SK-N-DZ (cell line): ENCODE measurements around the gene EYA4.
"Not testable (repeated sequence)": the region's sequence is repeated elsewhere in the genome, so short reads cannot be mapped to it uniquely, and the experiment has no call there.

Experiments
- DNase-seq: peaks from one replicate; pipeline ENCODE4 v3.0.0-alpha.2; 2015; ENCODE audit warnings: low spot score

Gene EYA4

DNA sequence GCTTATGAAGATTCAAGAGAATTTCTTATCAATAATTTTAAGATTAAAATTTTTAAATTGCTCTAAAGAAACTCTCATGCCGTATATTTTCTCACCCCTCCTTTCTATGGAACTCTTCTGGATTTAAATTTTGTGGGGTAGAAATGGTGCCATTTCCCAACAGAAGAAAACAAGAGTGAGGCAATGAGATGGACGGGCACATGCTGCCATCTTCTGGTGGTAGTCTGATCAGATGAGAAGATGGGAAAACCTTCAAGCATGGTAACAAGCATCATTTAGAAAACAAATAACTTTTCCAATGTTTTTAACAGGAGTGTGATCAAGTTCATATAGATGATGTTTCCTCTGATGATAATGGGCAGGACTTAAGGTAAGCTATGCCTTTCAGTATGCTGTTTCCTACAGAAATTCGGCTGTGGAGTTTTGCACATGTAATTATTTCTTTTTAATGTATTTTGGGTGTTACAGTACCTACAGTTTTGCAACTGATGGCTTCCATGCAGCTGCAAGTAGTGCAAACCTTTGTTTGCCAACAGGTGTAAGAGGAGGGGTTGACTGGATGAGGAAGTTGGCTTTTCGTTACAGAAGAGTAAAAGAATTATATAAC, 271.4 kb downstream of the EYA4 start:
- DNase-seq: peak; percentile 49

DNA sequence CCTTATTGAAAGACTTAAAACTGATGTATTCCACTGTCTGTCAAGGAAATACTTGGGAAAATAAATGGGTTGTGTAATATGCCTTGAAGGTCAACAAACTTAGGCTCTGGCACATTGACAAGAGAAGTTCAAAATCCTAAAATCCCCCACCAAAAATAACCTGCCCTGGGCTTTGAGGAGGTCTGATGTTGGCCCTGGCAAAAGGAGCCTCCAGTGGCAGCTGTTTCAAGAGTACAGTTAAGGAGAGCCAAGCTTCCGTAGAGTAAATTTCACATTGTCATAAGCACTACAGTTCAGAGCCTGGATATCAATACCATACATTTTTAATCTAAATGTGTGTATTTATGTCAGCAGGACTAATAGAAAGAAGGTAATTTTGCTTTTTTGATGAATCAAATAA, 282.7 kb downstream of the EYA4 start:
- DNase-seq: no peak

DNA sequence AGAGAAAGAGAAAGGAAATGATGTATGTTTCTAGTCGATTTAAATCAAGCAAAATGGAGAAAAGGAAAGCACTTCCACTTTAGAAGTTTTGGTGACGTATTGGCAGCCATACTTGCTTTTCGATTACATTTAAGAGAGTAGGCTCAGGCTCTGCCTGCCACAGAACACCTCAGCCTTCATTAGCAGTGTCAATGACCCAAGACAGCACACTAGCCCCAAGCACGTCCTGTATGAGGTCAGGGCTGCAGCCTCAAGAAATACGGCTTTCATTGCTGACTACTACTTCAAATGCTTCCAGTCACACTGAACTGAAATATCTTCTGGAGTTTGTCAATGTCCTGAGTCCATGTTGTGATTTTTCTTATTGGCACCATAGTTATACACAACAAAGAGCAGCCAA, 285.3 kb downstream of the EYA4 start:
- DNase-seq: no peak

DNA sequence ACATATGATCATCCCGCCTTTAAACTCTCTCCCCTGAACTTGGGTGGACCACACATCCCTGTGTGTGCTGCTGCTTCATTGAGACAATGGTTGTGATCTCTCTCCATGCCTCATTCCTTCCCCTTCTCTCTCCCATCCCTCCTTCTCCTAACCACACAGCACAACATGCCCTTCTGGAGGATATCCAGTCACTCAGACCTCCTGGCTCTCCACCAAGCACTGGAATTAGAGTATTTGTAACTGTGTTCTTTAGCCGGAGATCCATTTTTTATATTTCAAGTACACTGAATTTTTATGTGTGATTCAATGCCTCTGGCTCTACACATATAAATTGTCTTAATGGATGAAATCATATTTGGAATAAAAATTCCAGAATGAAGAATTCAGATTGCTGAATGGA, 287.4 kb downstream of the EYA4 start:
- DNase-seq: no peak

DNA sequence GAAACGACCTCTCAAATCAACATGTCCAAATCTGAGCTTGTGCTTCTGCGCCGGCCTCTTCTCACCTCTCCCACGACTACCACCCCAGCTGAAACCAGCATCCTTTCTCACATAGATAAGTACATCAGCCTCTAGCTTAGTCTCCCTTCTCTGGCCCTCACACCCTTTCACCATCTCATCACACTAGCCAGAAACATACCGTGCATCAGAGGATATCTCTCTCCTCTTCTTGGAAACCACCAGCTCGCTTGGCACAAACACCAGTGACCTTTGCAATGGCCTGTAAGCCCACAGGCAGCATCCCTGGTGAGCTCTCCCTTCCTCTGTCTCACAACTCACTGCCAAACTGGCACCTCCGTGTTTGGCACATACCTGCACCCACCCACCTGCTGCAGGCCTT, 291.8 kb downstream of the EYA4 start:
- DNase-seq: no peak

DNA sequence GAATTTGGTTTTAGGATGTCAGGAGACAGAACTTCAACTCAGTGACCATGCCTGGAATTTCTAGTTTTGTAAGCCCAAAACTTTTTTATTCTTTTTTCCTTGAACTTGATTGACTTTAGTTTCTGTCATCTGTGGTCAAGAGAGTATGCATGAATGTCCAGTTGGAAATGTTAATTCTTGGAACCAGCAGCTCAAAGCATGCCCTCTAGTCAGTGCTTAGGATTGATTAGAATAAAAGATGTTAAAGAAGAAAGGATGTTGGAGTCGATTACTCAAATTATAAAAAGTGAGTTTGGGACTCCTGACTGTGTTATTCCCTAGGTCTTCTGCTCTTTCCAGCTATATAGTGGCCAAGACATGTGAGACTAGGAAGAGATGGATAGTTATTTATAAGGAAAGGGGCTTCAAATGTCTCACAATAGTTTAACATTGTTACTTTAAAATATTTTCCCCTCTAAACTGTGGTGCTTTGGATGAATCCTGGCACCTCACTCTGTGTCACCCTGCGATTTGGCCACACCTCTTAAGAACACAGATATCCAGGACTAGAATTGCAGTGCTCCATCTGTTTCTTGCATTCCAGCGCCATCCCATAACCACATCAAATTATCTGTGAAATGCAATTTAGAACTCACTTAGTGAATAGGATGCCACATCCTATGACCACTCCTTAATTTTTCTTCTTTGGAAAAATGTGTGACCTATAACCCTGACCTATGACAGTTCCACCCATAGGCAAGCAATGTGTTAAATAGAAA, 298.5 kb downstream of the EYA4 start:
- DNase-seq: no peak

DNA sequence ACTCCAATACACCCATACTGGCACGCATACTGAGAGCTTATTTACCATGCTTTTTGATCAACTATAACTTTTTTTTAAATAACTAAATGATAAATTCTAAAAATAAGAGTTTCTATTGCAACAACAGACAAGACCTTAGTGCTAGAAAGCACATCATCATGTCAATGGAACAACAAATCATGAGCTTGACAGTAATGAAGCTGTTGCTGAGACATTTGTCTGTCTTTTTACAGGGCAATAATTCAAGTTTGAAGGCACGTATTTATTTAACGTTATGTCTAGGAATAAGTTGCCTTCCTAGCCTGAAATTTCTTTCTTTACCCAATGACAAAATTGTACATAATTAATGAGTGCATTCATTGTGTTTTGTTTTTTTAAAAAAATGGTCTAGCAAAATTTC, 299.2 kb downstream of the EYA4 start:
- no peak for DNase-seq

DNA sequence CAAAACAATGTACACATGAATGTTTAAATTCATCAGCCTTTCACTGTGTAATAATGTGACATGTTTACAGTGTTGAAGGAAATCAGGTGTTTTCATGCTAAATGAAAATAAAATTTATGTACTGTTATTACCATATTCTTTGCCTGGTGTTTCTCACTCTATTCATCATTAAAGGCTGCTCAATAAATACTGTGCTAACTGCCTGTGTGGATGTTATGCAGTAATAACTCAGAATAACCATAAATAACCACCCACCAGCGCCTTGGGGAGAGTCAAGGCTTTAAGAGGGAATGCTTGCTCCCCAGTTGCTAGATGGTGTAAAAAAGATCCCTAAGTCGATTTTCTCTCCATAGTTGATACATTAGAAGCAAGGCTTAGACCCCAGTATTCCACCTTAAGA, 299.9 kb downstream of the EYA4 start:
- DNase-seq: no peak

DNA sequence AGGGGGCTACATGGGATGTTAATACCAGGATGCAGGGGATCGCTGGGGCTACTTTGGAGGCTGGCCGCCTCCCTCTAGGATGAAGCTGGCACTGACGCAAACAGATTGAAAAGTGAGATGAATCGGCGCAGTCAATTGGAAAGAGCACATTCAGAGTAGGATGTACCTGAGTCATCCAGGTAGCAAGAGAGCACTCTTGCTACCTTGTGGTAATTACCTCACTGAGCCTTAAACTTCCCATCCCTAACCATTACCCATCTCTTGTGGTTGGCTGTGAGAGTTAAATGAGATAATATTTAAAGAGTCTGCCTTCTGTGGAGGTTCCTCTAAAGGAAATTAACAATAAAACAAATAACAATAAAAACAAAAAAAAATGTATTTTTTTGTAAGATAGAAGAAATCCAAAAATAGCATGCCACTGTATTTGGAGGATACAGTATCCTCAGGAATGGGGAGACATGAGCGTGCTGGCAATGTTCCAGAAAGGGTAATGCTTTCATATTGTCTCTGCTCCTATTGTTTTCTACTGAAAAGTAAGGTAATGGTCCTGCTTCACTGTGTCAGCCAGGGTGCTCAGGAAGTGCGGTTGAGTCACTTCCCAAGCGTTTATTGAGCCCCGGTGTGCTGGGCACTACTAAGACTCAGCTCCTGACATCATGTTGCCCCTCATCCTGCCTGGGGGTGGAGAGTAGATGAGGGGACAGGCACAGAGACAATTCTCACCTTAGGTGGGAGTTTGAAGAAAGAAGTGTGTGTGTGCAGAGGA, 301.1 kb downstream of the EYA4 start:
- DNase-seq: no peak

DNA sequence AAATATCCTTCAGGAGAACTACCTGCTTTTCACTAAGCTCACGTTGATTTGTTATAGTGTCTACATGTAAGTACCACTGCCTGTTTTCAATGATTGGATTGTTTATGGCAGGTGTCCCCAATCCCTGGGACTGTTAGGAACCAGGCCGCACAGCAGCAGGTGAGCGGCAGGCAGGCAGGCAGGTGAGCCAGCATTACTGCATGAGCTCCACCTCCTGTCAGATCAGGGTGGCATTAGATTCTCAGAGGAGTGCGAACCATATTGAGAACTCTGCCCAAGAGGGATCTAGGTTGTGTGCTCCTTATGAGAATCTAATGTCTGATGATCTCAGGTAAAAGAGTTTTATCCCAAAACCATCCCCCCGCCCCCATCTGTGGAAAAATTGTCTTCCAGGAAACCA, 303.3 kb downstream of the EYA4 start:
- DNase-seq: no peak

DNA sequence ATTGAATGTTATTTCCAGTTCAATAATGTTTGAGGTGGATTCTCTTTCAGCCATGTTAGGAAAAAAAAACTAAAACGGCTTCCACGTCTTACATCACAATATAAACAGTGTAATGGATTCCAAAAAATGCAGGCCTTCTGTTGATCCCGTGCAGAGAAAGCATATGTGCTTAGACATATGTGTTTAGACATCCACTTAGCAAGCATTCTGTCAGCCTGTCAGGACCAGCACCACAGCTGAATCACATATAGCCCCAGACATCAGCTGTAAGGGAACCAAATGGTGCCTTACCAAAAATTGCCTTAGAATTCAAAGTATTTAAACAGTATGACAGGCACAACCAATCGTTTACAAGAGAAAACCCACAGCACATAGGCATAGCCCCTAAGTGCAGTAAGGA, 304.9 kb downstream of the EYA4 start:
- DNase-seq: no peak

DNA sequence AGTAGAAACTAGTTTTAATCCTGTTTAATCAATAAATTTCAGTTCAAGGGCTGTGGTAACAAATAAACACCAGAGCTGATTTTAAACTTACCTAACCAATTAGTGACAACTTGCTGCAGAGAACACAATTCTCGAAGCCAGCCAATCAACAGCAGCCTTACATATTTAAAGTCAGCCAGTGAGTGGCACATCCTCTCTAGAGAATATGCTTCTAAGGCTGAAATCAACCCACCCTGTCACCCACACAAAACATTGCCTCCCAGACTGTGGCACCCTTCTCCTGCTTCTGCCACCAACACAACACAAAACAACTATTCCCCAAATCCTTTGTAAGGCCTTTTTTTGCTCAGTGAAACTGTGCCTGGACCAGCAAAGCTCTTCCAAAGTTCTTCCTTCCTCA, 306.0 kb downstream of the EYA4 start:
- no peak for DNase-seq

DNA sequence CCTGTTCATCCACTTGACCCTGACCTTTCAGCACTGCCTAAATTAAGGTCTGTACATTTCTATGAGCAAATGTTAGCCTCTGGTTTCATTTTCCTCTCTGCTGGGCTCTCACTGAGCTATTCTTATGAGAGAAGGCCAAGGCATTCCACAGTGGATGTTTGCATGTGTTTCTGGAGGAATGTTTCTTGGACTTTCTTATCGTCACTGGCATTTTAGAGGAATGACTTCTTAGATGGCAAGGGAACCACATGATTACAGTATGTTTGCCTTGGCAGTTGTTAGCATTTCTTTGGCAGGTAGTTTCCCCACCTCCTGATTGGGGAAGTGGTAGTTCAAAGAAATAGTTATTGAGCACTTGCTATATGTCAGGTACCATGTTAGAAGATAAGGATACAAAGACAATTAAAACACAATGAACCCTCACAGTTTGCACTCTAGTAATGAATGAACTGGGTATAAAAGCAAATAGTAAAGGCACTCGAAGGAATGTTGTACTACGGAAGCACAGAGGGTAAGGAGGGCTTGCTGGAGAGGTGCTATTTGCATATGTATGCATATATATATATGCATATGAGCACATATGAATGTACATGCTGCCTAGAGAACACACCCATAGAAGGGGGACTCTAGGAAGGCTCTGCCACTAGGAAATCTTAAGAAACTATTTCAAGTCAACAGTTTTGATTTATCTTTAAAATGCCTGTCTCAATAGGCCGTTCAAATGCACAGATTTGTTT, 307.4 kb downstream of the EYA4 start:
- no peak for DNase-seq

DNA sequence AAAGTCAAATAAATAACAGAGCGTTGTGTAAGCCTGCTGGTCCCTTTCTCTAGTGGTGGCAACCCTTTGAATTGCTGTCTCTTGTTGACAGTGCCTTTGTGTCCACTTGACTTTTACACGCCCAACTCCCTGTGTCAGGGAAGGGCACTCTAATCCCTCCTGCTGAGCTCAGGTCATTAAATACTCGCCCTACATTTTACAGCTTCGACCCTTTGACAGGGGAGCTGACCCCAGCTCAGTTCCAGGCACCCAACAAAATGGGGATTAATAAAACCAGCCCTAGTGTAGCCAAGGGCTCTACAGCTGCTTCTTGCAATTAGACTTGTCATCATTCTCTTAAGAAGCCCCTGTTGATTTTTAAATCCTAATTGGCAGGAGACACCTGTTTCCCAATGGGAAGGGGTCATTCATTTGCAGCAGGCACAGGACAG, 308.2 kb downstream of the EYA4 start:
- DNase-seq: no peak

DNA sequence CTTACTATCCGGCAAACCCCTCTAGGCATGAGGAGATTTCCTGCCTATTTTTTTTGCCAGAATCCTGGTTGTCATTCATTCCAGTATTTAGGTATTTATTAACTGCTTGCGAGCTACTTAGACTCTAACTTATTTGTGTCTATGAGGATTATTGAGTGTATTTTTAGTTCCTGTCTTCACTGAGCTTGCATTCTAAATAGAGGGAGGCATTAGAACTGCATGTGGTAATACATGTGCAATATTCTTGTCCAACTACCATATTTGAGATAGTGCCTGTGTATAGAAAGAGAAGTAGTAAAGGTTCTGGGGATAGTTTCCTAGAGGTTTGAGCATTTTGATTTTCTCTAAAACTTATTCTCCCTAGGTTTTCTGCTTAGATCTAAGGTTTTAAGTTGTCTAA, 308.9 kb downstream of the EYA4 start:
- DNase-seq: no peak

DNA sequence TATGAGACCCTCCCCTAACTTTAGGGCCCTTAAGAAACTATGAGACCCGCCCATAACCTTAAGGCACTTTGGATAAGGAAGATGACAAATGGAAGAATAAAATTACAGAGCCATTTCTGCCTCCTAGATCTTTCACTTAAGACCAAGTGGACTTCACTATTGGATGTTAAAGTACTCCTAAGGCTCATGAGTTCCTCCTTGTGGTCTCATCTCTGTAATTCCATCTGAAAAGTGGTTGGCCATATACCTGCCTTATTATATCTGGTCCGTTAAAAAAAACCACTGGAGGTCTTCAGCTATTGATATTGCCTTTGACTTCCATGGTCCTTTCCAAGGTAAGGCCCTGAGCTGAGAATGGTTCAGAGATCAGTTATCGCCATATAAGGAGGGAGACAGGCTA, 310.3 kb downstream of the EYA4 start:
- DNase-seq: peak; percentile 21

DNA sequence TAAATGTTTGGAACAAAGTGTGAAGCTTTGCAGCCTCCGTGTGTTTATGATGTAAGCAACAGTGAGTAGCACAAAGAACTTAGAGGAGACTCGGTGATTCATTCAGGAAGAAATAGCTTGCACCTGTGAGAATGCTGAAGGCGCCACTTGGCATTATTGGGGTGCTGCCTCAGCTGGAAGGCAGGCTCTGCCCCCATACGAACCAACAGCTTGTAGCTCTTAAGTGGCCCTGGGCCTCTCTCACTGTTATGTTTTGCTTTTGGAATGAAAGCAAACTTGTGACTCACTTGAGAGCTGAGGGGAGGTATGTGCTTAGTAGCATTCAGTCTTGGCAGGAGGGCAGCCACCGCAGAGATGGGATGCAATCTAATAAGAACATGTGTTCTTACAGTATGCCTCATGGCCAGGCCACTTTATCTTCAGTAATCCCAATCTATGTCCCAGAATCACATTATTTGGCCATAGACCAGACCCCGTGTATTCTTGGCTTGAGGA, 310.7 kb downstream of the EYA4 start:
- peak; percentile 86 for DNase-seq

DNA sequence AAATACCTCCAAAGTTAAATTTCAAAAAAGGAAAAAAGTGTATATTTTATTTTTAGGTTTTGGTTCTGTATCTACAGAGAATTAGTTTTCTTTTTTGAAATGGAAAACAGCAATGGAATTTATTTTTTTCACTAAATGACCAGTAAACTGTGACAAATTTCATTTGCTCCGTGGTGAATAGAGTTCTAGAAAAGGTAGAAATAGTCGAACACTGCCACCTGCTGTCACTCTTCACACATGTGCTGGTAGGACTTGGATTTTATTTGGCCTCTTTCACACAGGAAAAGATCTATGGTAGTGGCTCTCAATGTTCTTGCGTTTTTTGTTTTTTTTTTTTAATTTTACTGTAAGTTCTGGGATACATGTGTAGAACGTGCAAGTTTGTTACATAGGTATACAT, 312.5 kb downstream of the EYA4 start:
- peak; percentile 78 for DNase-seq

DNA sequence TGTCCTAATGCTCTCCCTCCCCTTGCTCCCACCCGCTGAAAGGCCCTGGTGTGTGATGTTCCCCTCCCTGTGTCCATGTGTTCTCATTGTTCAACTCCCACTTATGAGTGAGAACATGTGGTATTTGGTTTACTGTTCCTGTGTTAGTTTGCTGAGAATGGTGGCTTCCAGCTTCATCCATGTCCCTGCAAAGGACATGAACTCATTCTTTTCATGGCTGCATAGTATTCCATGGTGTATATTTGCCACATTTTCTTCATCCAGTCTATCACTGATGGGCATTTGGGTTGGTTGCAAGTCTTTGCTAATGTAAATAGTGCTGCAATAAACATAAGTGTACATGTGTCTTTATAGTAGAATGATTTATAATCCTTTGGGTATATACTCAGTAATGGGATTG, 313.0 kb downstream of the EYA4 start:
- not testable (repeated sequence) for DNase-seq

DNA sequence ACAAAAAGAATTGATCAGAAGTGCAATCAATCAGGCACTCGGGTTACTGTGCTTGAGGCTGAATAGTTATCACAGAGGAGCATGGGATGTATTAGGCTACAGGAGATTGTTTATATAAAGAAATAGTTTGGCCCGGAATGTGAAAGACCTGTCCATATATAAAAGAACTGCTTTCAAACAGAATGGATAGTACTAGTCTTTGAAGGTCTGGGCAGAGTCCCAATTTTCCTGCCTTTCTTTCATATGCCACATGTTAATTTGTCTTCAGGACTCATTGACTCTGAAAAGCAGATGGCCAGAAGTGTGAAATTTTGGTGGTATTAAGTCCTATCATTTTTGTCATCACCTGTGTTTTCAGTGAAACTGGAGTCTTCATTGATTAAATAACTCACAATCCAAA, 314.5 kb downstream of the EYA4 start:
- DNase-seq: no peak

DNA sequence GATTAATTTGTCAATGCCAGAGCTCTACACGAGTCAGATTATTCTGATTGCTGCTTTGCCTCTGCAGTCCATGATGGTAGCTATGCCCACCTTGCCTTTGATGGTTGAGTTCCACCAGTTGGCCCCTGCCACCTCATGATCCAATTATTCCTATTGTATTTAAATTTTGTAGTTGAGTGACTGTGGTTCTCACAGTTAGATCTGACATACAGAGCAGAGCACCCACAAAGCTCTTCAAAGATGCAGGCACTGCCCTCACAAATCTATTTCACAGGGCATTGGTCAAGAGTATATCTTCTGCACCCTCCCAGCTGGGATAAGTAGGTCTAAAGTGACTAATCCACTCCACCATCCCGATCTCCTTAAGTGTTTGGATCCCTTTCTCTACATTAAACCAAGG, 318.8 kb downstream of the EYA4 start:
- DNase-seq: no peak

DNA sequence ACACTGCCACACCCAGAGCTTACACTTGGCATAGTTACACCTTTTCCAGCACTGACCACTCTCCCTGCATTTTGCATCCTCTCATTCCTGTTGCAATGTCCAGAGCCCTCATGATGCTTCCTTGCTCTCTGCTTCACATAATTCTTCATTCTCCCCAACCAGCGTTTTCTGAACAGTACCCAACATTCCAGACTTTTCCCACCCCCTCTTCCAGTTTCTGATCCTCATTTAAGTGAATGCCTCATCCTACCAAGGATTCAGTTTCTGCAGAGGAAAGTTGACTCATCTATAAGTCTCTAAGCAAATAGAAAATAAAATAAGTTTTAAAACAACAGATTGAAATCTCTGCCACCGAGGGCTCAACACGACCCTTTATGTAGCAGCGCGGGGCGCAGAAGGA, 326.5 kb downstream of the EYA4 start:
- DNase-seq: no peak
